H1 (cell line): Measurements from ENCODE around the gene EIF3B. TPM values are rescaled to one million over a fixed set of nuclear protein-coding genes. Genes with fewer than 3 reads are reported as not detected.

ENCODE experiments used
- CTCF ChIA-PET: fragments of 300-600 bp; sonication (Branson Sonifier 250); formaldehyde crosslinking; loops from one replicate; lab custom pipeline; 2021; ENCODE audit not compliant: partially characterized antibody; lab: Charles Lee
- POLR2A ChIA-PET: fragments of 300-600 bp; sonication (Branson Sonifier 250); formaldehyde crosslinking; loops from one replicate; lab custom pipeline; 2021; ENCODE audit warnings: inconsistent platforms; ENCODE audit not compliant: partially characterized antibody; lab: Charles Lee
- DNase-seq, 2 experiments: peaks; one replicate each; pipeline versions ENCODE4 v3.0.0 to v3.0.0-alpha.2; 2010 to 2022; ENCODE audit warnings: low spot score in 2 of 2, low read depth in 1 of 2, mixed read lengths in 1 of 2
- FAIRE-seq: peaks from 2 replicates; lab custom pipeline; 2011; peaks lifted over from hg19 to GRCh38; lab: Jason Lieb, UNC
- H2AFZ ChIP-seq: 2 replicates; pipeline ENCODE4 v1.8.1; 2012; ENCODE audit warnings: low read length, inconsistent platforms
- H2AK5ac ChIP-seq: 2 replicates; pipeline ENCODE4 v1.6.1; 2013; ENCODE audit warnings: low read depth, low read length
- H2BK120ac ChIP-seq: replicated peaks from 2 replicates; pipeline ENCODE3; 2013; ENCODE audit warnings: low read depth, low read length, inconsistent platforms
- H2BK12ac ChIP-seq: 2 replicates; pipeline ENCODE4 v1.6.1; 2013; ENCODE audit warnings: low read depth, low read length
- H2BK15ac ChIP-seq: 2 replicates; pipeline ENCODE4 v1.6.1; 2013; ENCODE audit warnings: low read length
- H2BK20ac ChIP-seq: 2 replicates; pipeline ENCODE4 v1.6.1; 2013; ENCODE audit warnings: low read length
- H2BK5ac ChIP-seq: 2 replicates; pipeline ENCODE4 v1.6.1; 2013; ENCODE audit warnings: low read depth, low read length
- H3K14ac ChIP-seq: 2 replicates; pipeline ENCODE4 v1.6.1; 2013; ENCODE audit warnings: inconsistent platforms; ENCODE audit not compliant: insufficient read length
- H3K18ac ChIP-seq: 2 replicates; pipeline ENCODE4 v1.6.1; 2013; ENCODE audit warnings: low read length; ENCODE audit errors: extremely low read depth
- H3K23ac ChIP-seq: 2 replicates; pipeline ENCODE4 v1.6.1; 2013; ENCODE audit warnings: inconsistent platforms; ENCODE audit not compliant: insufficient read length
- H3K23me2 ChIP-seq: 2 replicates; pipeline ENCODE4 v1.6.1; 2013; ENCODE audit warnings: low read depth, low read length
- H3K27ac ChIP-seq: 2 replicates; pipeline ENCODE4 v1.6.1; 2011; ENCODE audit warnings: low read depth, low read length, inconsistent platforms
- H3K27me3 ChIP-seq, 4 experiments: replicated peaks in 1 of 4; 1 replicate in 1 of 4; 2 replicates in 3 of 4; pipeline versions ENCODE4 v1.6.1 to v1.8.1; 2011 to 2013; ENCODE audit warnings: low read length in 3 of 4, mild to moderate bottlenecking in 3 of 4, inconsistent platforms in 2 of 4, mixed read lengths in 2 of 4, moderate library complexity in 1 of 4; ENCODE audit not compliant: control insufficient read depth in 3 of 4, insufficient read depth in 3 of 4; ENCODE audit errors: extremely low read depth in 1 of 4
- H3K36me3 ChIP-seq, 4 experiments: 2 replicates each; pipeline versions ENCODE4 v1.6.1 to v1.8.1; 2011 to 2013; ENCODE audit warnings: mild to moderate bottlenecking in 4 of 4, low read length in 3 of 4, moderate library complexity in 2 of 4, control low read depth in 1 of 4, inconsistent platforms in 1 of 4; ENCODE audit not compliant: insufficient read depth in 4 of 4, control insufficient read depth in 2 of 4
- H3K4ac ChIP-seq: replicated peaks from 2 replicates; pipeline ENCODE3; 2013; ENCODE audit warnings: low read length, low read depth, mixed read lengths, inconsistent platforms; ENCODE audit not compliant: insufficient read length
- H3K4me1 ChIP-seq, 4 experiments: replicated peaks in 1 of 4; 1 replicate in 1 of 4; 2 replicates in 3 of 4; pipeline versions ENCODE4 v1.6.1 to v1.8.1; 2011 to 2013; ENCODE audit warnings: low read length in 3 of 4, inconsistent platforms in 2 of 4, mixed read lengths in 1 of 4; ENCODE audit not compliant: insufficient read depth in 4 of 4, control insufficient read depth in 3 of 4
- H3K4me2 ChIP-seq, 2 experiments: 2 replicates each; pipeline versions ENCODE4 v1.6.1 to v1.8.1; 2011 to 2013; ENCODE audit warnings: low read depth in 2 of 2, low read length in 2 of 2, control low read depth in 1 of 2, inconsistent platforms in 1 of 2, mild to moderate bottlenecking in 1 of 2; ENCODE audit not compliant: insufficient read depth in 1 of 2
- H3K4me3 ChIP-seq, 4 experiments: fragments of 200-600, 300-600 bp in 1 of 4; sonication (generic), shearing (Covaris generic), sonication (Bioruptor Twin) in 1 of 4; 2 replicates each; pipeline versions ENCODE4 v1.5.1 to v1.8.1; 2011 to 2016; ENCODE audit warnings: low read length in 4 of 4, low read depth in 3 of 4, control low read depth in 2 of 4, inconsistent platforms in 2 of 4, mild to moderate bottlenecking in 2 of 4, mixed read lengths in 1 of 4, moderate library complexity in 1 of 4; ENCODE audit not compliant: insufficient read depth in 2 of 4; ENCODE audit errors: extremely low read depth in 1 of 4
- H3K56ac ChIP-seq: replicated peaks from 2 replicates; pipeline ENCODE3; 2013; ENCODE audit warnings: low read depth, mild to moderate bottlenecking, mixed read lengths, low read length, inconsistent platforms; ENCODE audit not compliant: insufficient read length
- H3K79me1 ChIP-seq: 2 replicates; pipeline ENCODE4 v1.6.1; 2013; ENCODE audit warnings: low read depth, low read length, control low read depth
- H3K79me2 ChIP-seq, 2 experiments: 2 replicates each; pipeline versions ENCODE4 v1.6.1 to v1.8.1; 2012 to 2013; ENCODE audit warnings: low read length in 2 of 2, mild to moderate bottlenecking in 2 of 2, inconsistent platforms in 1 of 2; ENCODE audit not compliant: insufficient read depth in 2 of 2, control insufficient read depth in 1 of 2
- H3K9ac ChIP-seq, 4 experiments: replicated peaks in 1 of 4; 1 replicate in 1 of 4; 2 replicates in 3 of 4; pipeline versions ENCODE4 v1.6.1 to v1.8.1; 2011 to 2013; ENCODE audit warnings: low read depth in 3 of 4, low read length in 3 of 4, control low read depth in 2 of 4, mild to moderate bottlenecking in 2 of 4, moderate library complexity in 2 of 4, inconsistent platforms in 1 of 4; ENCODE audit errors: extremely low read depth in 1 of 4
- H3K9me3 ChIP-seq, 2 experiments: 2 replicates each; pipeline versions ENCODE4 v1.6.1 to v1.8.1; 2012 to 2013; ENCODE audit warnings: mild to moderate bottlenecking in 2 of 2, moderate library complexity in 2 of 2, control low read depth in 1 of 2, inconsistent platforms in 1 of 2, low read depth in 1 of 2, low read length in 1 of 2, mixed read lengths in 1 of 2; ENCODE audit not compliant: insufficient read depth in 2 of 2
- H4K20me1 ChIP-seq, 2 experiments: replicated peaks in 1 of 2; 2 replicates each; pipeline versions ENCODE3 to v1.8.1; 2011 to 2013; ENCODE audit warnings: inconsistent platforms in 2 of 2, low read length in 2 of 2, mild to moderate bottlenecking in 1 of 2; ENCODE audit not compliant: insufficient read depth in 2 of 2, control insufficient read depth in 1 of 2
- H4K5ac ChIP-seq: 2 replicates; pipeline ENCODE4 v1.6.1; 2013; ENCODE audit warnings: low read length, low read depth, mixed read lengths, inconsistent platforms; ENCODE audit not compliant: insufficient read length
- H4K8ac ChIP-seq: 2 replicates; pipeline ENCODE4 v1.8.0; 2013; ENCODE audit warnings: mild to moderate bottlenecking, moderate library complexity, low read length, inconsistent platforms; ENCODE audit not compliant: insufficient read depth; ENCODE audit errors: extremely low read depth
- H4K91ac ChIP-seq: replicated peaks from 2 replicates; pipeline ENCODE3; 2013; ENCODE audit warnings: low read length, mixed read lengths, inconsistent platforms; ENCODE audit not compliant: insufficient read length
- CREB1 ChIP-seq: IDR thresholded peaks from 2 replicates; pipeline ENCODE4 v1.6.1; 2012; ENCODE audit warnings: inconsistent platforms
- POLR2A ChIP-seq, 2 experiments: IDR thresholded peaks; 1 replicate in 1 of 2; 2 replicates in 1 of 2; pipeline ENCODE4 v1.6.1; 2011; ENCODE audit warnings: low read depth in 2 of 2, low read length in 2 of 2, mild to moderate bottlenecking in 2 of 2; ENCODE audit errors: control extremely low read depth in 1 of 2
- SAP30 ChIP-seq: fragments of 300-600 bp; sonication (generic); IDR thresholded peaks from 2 replicates; pipeline ENCODE4 v1.7.1; 2012; ENCODE audit warnings: low read length, moderate library complexity, mild to moderate bottlenecking, inconsistent platforms; ENCODE audit not compliant: insufficient read depth, insufficient replicate concordance
- SIN3A ChIP-seq, 2 experiments: IDR thresholded peaks in 1 of 2; conservative IDR thresholded peaks in 1 of 2; 2 replicates each; pipeline ENCODE4 v1.6.1; 2011 to 2012; ENCODE audit warnings: low read length in 2 of 2, improper control_type of control experiment in 1 of 2, low read depth in 1 of 2, mild to moderate bottlenecking in 1 of 2
- SIRT6 ChIP-seq: IDR thresholded peaks from one replicate; pipeline ENCODE4 v1.7.1; 2012; ENCODE audit warnings: low read length, inconsistent platforms
- SIX5 ChIP-seq: IDR thresholded peaks from 2 replicates; pipeline ENCODE4 v1.6.1; 2011; ENCODE audit warnings: mild to moderate bottlenecking, low read depth, low read length
- SP1 ChIP-seq: IDR thresholded peaks from 2 replicates; pipeline ENCODE4 v1.6.1; 2011; ENCODE audit warnings: low read depth, low read length
- TAF7 ChIP-seq: optimal IDR thresholded peaks from 2 replicates; pipeline ENCODE3; 2011; ENCODE audit warnings: low read depth, mild to moderate bottlenecking, inconsistent platforms, low read length, moderate library complexity, borderline replicate concordance
- WGBS, 2 experiments: shearing (Covaris generic) in 1 of 2; methylation state at CpG; one replicate each; pipeline versions ENCODE4 v1.1.6 to v1.1.7; 2013 to 2015; ENCODE audit warnings: low lambda C conversion rate in 2 of 2, mixed read lengths in 2 of 2, inconsistent platforms in 1 of 2, low coverage in 1 of 2, missing lambda C conversion rate in 1 of 2; ENCODE audit not compliant: insufficient replicate concordance in 2 of 2, insufficient coverage in 1 of 2, insufficient read length in 1 of 2; ENCODE audit errors: extremely low coverage in 1 of 2, missing lambda C conversion rate in 1 of 2; 5-methylcytosine and 5-hydroxymethylcytosine counted together
- long read RNA-seq, 2 experiments: library from RNA in 1 of 2; library from capped mRNA in 1 of 2; stranded (forward); transcript quantifications; one replicate each; pipeline ENCODE4 v2.0.0, GENCODE V29; 2021; ENCODE audit warnings: inconsistent platforms in 1 of 2
- polyA minus RNA-seq, 3 experiments: library from RNA; depleted of rRNA, polyadenylated mRNA; stranded (reverse); fragments of >200 nt; gene quantifications; 1 replicate in 2 of 3; 2 replicates in 1 of 3; pipeline ENCODE4 v1.2.3, GENCODE V29; 2011
- polyA plus RNA-seq, 7 experiments: library from polyadenylated mRNA; depleted of rRNA in 3 of 7; stranded (reverse) in 5 of 7; unstranded in 2 of 7; fragments of >200 nt in 5 of 7; fragments of 200-250 nt in 2 of 7; gene quantifications; 1 replicate in 5 of 7; 2 replicates in 1 of 7; 4 replicates in 1 of 7; pipeline versions ENCODE4 v1.2.1 to v1.2.3, GENCODE V29; 2011 to 2013; ENCODE audit warnings: missing spikeins in 2 of 7, mixed read lengths in 2 of 7
- total RNA-seq: library from RNA; stranded (reverse); fragmentation: NEBNext Ultra II Directional; extraction: Animal tissue kit (Norgen Biotek cat#: 25700); gene quantifications from 2 replicates; pipeline ENCODE4 v1.2.1, GENCODE V29; 2021

Gene EIF3B
- 306 and 316 TPM in 2 replicates for total RNA-seq
- 167 and 211 TPM in 2 replicates for polyA plus RNA-seq (2011; rRNA removed)
- polyA plus RNA-seq (2011; cell fraction: cytosol; rRNA removed): 181 TPM
- 316 TPM for polyA plus RNA-seq (2011; cell fraction: nucleus; rRNA removed)
- polyA plus RNA-seq (2012, experiment 1 of 2): 268 to 336 TPM (median 277 TPM) in 4 replicates
- 155 TPM for polyA plus RNA-seq (2012, experiment 2 of 2)
- 177 TPM for polyA plus RNA-seq (2013, experiment 1 of 2)
- polyA plus RNA-seq (2013, experiment 2 of 2): 161 TPM
- 182 and 192 TPM in 2 replicates for polyA minus RNA-seq (2011; rRNA and poly(A)+ RNA removed)
- 142 TPM for polyA minus RNA-seq (2011; cell fraction: cytosol; rRNA and poly(A)+ RNA removed)
- polyA minus RNA-seq (2011; cell fraction: nucleus; rRNA and poly(A)+ RNA removed): 129 TPM
- long read RNA-seq, experiment 1, transcript EIF3B-210 (5 exons, 1,868 nt): major isoform, 9 of 218 reads
- long read RNA-seq, experiment 1, partial matches to known transcripts: 158 of 218 reads
- long read RNA-seq, experiment 1, other reads (novel, unspliced or antisense): 50 of 218 reads
- long read RNA-seq, experiment 2, partial matches to known transcripts: 76 of 82 reads
- long read RNA-seq, experiment 2, other reads (novel, unspliced or antisense): 5 of 82 reads

DNA sequence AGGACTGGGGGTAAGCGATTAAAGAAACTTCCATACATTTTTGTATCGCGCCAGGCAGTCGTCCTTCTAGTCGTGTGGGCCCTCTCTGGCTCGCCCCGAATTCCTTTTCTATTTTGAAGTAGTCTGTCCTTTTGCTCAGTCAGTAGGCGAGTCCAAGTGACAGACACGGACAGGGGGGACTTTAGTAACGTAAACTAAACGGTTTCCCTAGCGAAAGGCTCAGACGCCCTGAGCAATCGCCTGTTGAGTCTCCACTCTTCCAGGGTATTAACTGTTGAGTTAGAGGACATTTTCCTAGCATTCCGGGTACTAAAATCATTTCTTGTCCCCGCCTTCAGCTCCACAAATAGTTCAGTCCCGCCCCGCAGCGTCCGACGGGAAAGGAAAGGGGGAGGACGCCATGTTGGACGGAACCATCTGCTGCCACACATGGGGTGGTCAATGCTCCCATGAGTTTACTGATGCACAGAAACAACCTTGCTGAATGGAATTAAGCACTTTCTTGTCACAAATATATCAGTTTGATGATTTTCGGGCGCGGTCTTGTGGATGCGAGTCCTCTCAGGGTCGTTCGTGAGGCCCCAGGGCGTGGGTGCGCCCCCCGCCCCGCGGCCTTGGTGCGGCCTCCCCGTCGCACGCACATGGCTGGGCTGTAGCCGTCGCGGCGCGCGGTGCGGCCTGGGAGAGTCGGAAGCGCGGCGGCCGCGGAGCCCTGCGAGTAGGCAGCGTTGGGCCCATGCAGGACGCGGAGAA is at the start of gene EIF3B:
EIF3B (plus strand) TSS at position 642 of the 753 bp plus-strand sequence; CDS start at position 737, 95 bp downstream.
- peaks cover 8% of the 10 kb centered on the region; the same call in 1 of the 2 replicates for H3K79me1 ChIP-seq
- H3K4ac ChIP-seq: peak within 1 kb of the TSS; percentile 11
- peak within 1 kb of the TSS; percentile 99 for H2BK5ac ChIP-seq
- H4K5ac ChIP-seq: peak within 1 kb of the TSS; percentile 87
- H2AK5ac ChIP-seq: peak within 1 kb of the TSS; percentile 14; the same call in 1 of the 2 replicates
- H3K79me2 ChIP-seq: peaks cover 43 to 88% of the 10 kb centered on the region in 2 experiments
- 2% methylated on average over 48 of the region's 55 CpGs; no CpG with 5 or more reads in 1 of the 2 experiments for WGBS, 2 experiments
- H3K23me2 ChIP-seq: peaks cover 8% of the 10 kb centered on the region
- H2BK15ac ChIP-seq: peak within 1 kb of the TSS; percentile 83; the same call in 1 of the 2 replicates
- peaks cover 2 to 17% (median 5%) of the 10 kb centered on the region in 4 experiments; a peak in 6 of 8 replicates for H3K36me3 ChIP-seq
- no peaks in the 10 kb centered on the region for H3K9me3 ChIP-seq
- H2BK12ac ChIP-seq: peak within 1 kb of the TSS; percentile 88
- H3K9ac ChIP-seq: peak within 1 kb of the TSS; percentile 99 to 100 (median 99)
- H4K91ac ChIP-seq: peak within 1 kb of the TSS; percentile 100
- peaks cover 17 to 21% of the 10 kb centered on the region in 2 experiments for H4K20me1 ChIP-seq
- peak within 1 kb of the TSS; percentile 99 for H4K8ac ChIP-seq
- ChIA-PET CTCF (interaction anchor here (0.6 to 1.5 kb wide), 7 partner anchors 11 to 148 kb away, joined by 3 read pairs; no protein-coding TSS in a partner anchor), POLR2A (interaction anchor here (0.7 to 3.5 kb wide), 35 partner anchors 10 to 471 kb away, joined by 3 to 69 read pairs (median 6); partner anchors contain the start of genes MAD1L1, MRM2, NUDT1 and SNX8)
- H2BK20ac ChIP-seq: no peak within 1 kb of the TSS; the same call in 1 of the 2 replicates
- H3K4me3 ChIP-seq: peak within 1 kb of the TSS; percentile 93 to 100 (median 96)
- H3K4me2 ChIP-seq: peak within 1 kb of the TSS; percentile 60 to 80
- H3K23ac ChIP-seq: no peak within 1 kb of the TSS
- H3K14ac ChIP-seq: no peak within 1 kb of the TSS
- peak; percentile 36 for FAIRE-seq
- peak within 1 kb of the TSS; percentile 98 for H2BK120ac ChIP-seq
- peak within 1 kb of the TSS; percentile 96 for H2AFZ ChIP-seq
- peak within 1 kb of the TSS; percentile 100 for H3K27ac ChIP-seq
- H3K4me1 ChIP-seq: peaks cover 0 to 1% (median 0%) of the 10 kb centered on the region in 4 experiments; a peak in 4 of 7 replicates
- H3K56ac ChIP-seq: peak within 1 kb of the TSS; percentile 97
- peak; percentile 54 to 87 for DNase-seq
- no peaks in the 10 kb centered on the region for H3K27me3 ChIP-seq
- H3K18ac ChIP-seq: peak within 1 kb of the TSS; percentile 91
- TF ChIP-seq SIX5: peak; percentile 43
- no peak for TF ChIP-seq CREB1
- TF ChIP-seq POLR2A (IDR thresholded peaks at IDR 0.05; ENCODE audit: control extremely low read depth in 1 of 2, low read depth in 2 of 2, low read length in 2 of 2): peak in 1 of 2 experiments; percentile 80
- peak; percentile 90 for TF ChIP-seq TAF7
- TF ChIP-seq SIN3A (conservative IDR thresholded peaks at IDR 0.05 in 1 of 2, IDR thresholded peaks at IDR 0.05 in 1 of 2; ENCODE audit: low read depth in 1 of 2, low read length in 2 of 2): no peak; a peak in 1 of 4 replicates
- no peak for TF ChIP-seq SIRT6
- TF ChIP-seq SAP30: no peak
- 0 out of 2 replicates have a peak, but pooled peaks have one; percentile 58 for TF ChIP-seq SP1
